Right renal cortex interstitium (tissue), 3 donors: ENCODE results near the gene FRMD8. TPM values are rescaled to one million over a fixed set of nuclear protein-coding genes. Genes with fewer than 3 reads are reported as not detected.

ENCODE experiments used
- DNase-seq, 3 donors: peaks; one replicate each; pipeline ENCODE4 v3.0.0-alpha.2; 2013; ENCODE audit warnings: low read depth in 3 of 3, low spot score in 2 of 3
- polyA plus RNA-seq, 3 donors: library from polyadenylated mRNA; unstranded; fragments of 120-200 nt; gene quantifications; one replicate each; pipeline ENCODE4 v1.2.1, GENCODE V29; 2013; ENCODE audit not compliant: insufficient read length in 3 of 3

The FRMD8 gene
- polyA plus RNA-seq, 3 donors: 15.5 to 17.8 (median 15.6) TPM

- no peak for DNase-seq
Observed at GRCh38 chr11:65390996-65391395, 4.6 kb downstream of the FRMD8 start.

DNA sequence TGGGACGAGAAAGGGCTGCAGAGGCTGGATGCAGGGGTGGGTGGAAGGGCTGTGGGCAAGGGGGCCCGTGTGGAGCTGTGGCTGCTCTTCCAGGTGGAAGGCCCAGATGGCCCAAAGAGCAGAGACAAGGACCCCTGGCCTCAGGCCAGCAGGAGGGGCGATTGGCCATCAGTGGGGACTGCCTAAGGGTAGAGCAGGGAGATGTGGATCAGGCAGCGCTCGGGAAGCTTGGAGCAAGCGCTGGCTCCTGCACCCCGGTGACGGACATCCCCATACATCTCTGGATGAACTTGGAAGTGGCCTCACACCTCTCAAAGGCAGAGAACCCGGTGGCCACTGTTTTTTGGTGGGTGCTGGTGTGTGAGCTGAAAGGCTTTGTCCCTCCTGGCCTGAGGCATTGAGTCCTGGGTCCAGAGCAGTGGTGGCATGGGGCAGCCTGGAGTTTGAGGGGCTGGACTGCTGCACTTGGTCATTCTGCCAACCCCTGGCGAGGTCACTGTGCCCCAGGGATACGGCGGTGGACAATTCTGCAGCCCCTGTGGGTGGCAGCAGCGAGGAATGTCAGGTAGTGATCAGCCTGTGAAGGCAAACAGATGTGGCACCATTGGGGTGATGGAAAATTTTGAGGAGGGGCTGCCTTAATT is 5.9 kb downstream of the FRMD8 start:
- no peak for DNase-seq

DNA sequence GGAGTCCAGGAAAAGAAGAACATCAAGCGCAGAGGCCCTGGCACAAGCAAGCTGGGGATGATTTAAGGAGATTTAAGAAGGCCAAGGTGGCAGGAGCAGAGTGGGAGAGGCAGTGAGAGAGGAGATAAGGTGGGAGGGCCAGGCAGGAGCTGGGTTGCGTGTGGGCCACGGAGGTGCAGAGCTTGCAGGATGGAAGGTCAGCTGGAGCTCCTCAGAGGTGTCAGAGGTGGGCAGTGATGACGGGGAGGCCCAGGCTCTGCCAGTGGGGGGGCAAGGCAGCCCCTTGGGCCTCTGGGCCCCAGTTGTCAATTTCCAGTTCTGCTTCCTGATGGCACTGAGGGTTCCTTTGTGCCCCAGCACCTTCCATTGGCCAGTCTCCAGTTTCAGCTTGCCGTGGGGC is 6.5 kb downstream of the FRMD8 start:
- no peak for DNase-seq

DNA sequence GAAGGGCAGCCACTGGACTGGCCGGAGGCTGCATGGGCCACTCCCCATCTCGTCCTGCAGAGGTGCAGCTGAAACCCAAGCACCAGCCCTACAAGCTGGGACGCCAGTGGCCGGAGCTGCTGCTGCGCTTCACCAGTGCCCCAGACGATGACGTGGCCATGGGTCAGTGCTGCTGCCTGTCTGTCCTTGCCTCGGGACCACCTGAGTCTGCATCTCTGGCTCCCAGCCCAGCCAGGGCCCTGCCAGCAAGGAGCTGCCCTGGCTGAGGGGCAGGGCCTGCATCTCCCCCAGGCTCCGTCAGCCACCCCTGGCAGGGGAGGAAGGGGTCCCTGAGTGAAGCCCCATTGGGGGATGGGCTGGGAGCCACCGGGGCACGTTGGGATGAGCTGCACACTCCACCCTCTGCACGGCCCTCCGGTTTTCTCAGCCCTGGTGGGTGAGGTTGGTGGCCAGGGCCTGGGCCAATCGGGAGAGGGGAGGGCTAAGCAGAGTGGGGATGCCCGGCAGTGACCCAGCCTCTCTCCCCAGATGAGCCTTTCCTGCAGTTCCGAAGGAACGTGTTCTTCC is 7.2 kb downstream of the FRMD8 start:
- no peak for DNase-seq

GRCh38 chr11:65394125-65394536 is 7.7 kb downstream of the FRMD8 start:
- DNase-seq: no peak

DNA sequence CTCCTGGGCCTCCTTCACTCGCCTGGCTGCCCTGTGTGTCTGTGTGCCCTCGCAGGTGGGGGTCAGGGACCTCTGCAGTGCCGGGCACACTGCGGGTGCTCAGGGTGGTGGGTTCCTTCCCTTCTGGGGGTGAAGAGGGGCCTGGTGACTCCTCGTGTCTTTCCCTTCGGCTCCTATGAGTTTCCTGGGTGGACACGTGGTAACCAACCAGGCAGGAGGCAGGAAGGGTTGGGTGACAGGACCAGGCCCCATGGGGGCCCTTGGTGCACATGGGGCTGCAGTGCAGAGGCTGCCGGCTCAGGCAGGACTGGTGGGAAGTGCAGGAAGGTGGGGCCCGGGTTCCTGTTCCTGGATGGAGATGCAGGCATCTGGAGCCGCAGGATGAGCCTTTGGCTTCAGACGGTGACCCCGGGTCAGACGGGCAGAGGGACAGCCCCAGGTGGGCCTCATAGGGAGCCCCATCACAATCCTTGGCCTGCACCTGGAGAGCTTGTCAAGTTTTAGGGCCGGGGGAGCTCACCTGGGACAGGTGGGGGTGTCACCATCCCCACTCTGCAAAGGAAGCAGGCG is 9.6 kb downstream of the FRMD8 start:
- no peak for DNase-seq

GRCh38 chr11:65396769-65397745 is 10.6 kb downstream of the FRMD8 start:
- no peak for DNase-seq

- no peak for DNase-seq
Observed at GRCh38 chr11:65398362-65398910, 12.0 kb downstream of the FRMD8 start.

GRCh38 chr11:65399249-65399648 is 12.8 kb downstream of the FRMD8 start:
- no peak for DNase-seq

DNA sequence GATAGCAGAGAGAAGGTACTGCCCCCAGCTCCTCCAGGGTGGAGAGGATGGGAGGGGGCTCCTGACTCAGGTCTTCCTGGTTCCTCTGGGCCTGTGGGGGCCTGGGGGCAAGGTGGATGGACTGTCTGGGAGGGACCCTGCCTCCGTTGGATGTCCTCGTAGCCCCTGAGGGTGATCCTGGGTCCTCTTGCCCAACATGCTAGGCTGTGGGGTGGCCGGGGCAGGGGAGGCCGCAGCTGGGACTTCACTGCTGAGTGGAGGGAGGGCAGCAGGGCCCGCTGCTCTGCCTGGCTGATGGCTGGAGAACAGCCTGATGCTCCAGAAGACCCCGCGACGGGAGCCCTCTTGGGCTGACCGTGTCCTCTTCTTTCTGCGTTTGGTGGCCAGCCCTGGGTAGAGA is 13.4 kb downstream of the FRMD8 start:
- no peak for DNase-seq

DNA sequence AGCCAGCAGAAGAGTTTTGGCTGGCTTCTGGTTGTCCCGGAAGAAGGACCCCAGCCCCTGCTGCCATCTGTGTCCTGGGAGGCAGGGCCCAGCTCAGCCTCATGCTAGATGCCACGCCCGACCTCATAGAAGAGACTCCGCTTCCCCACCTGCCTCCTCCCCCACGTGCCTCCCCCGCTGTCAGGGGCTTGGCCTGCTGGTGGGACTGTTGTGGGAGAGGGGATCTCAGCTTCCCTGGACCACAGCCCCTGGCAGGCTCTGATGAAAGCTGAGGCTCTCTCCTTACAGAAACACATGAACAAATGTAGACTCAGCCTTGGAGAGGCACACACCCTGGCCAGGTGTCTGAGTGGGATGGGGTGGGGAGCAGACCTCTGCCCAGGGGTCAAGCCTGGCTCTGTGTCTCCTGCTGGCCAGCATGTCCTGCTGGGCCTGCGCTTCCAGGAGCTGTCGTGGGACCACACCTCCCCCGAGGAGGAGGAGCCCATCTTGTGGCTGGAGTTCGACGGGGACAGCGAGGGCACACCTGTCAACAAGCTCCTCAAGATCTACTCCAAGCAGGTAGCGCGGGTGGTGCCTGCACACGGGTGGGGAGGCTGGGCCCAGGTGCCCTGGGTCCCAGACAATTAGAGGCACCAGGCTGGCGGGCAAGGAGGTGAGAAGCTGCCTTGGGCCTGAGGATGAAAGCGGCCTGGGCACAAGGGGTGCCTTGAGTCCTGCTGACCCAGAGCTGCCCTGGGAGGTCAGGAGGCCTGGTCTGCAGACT is 14.1 kb downstream of the FRMD8 start:
- no peak for DNase-seq

GRCh38 chr11:65401073-65401802 is 14.8 kb downstream of the FRMD8 start:
- DNase-seq: no peak

DNA sequence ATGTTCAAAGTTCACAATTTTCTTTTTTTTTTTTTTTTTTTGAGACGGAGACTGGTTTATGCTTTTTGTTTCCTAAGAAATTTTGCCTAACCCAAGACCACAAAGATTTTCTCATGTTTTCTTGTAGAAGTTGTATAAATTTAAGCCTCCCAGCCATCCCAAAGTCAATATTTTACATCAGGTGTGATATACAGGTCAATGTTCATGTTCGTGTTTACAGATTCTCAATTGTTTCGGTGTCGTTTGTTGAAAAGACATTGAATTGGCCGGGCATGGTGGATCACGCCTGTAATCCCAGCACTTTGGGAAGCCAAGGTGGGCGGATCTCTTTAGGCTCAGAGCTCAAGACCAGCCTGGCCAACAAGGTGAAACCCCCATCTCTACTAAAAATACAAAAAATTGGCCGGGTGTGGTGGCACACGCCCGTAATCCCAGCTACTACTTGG is 15.4 kb downstream of the FRMD8 start:
- DNase-seq: no peak

GRCh38 chr11:65402790-65403189 is 16.4 kb downstream of the FRMD8 start:
- no peak for DNase-seq

DNA sequence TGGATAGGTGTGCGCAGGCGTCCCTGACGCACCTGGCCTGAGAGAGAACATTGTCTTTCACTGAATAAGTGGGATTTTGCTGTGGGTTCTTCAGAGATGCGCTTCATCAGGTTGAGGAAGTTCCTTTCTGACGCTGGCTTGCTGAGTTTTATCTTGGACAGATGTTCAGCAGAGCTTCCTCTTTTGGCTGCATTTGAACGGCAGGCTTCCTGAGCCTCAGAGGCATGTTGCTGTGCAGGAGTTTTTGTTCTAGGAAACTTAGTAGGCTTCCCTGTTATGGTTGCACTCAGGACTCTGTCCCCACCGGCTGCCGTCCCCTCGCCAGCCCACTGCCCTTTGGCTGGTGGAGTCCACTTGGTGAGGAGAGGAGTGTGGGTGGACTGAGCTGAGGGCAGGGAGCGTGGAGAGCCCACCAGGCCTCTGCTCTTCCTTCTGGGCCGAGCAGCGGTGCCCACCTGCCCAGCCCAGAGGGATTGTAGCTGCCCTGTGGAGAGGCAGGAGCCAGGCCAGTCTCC is 17.2 kb downstream of the FRMD8 start:
- no peak for DNase-seq

DNA sequence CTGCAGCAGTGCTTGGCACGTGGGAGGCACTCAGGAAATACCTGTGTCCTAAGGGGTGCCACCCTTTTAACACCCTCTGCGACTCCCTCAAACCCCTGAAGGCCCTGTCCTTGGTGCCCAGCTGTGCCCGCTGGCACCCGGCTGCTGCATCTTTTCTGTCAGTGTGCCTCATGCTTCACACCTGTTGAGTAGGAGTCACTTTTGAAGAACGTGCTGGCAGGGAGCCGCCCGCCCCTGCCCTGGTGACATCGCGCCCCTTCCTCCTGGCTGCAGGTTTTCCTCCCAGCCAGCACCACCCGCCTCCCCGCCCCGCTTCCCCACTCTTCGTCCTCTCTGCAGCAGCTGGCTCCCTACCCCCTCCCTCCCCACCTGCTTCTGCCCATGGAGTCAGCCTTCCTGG is 17.8 kb downstream of the FRMD8 start:
- no peak for DNase-seq

DNA sequence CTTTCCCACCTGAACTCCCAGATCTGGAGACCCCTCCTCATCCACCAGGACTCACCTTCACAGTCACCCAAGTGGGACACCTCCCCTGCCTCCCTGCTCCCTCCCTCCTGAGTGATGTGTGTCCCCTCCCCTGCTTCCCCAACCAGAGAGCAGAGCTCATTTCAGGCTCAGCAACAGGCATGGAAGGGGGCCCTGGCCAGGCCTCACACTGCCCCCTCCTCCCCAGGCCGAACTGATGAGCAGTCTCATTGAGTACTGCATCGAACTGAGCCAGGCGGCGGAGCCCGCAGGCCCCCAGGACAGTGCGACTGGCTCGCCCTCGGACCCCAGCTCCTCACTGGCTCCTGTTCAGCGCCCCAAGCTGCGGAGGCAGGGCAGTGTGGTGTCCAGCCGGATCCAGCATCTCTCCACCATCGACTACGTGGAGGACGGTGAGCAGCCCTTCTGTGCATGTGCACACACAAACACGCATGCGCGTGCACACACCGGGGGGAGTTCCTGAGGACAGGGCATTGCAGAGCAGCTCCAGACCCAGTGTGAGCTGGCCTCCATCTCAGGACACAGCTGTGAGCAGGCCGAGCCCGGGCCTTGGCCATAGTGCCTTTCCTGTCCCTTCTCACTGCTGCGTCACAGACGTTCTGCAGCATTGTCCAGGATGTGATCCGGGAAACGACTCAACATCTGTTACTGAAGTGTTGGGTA is 18.4 kb downstream of the FRMD8 start:
- no peak for DNase-seq

- no peak for DNase-seq
Observed at GRCh38 chr11:65410936-65411680, 24.7 kb downstream of the FRMD8 start.
